ENCODE measurements around the gene GRIA1. TPM values are rescaled to one million over a fixed set of nuclear protein-coding genes. Genes with fewer than 3 reads are reported as not detected.
"Not testable (repeated sequence)": the region's sequence is repeated elsewhere in the genome, so short reads cannot be mapped to it uniquely, and the experiment has no call there.

The GRIA1 gene
- total RNA-seq, 1 experiment from 2014 or later: not detected

- DNase-seq: no peak
- Histone ChIP-seq H3K9me3 (no peaks in the 10 kb centered on the region; the same call in 1 of the 2 replicates), H3K36me3 (no peaks in the 10 kb centered on the region), H3K27me3 (no peaks in the 10 kb centered on the region), H3K4me3 (no peak overlapping the region)
Measured at GRCh38 chr5:153831973-153832372, 341.5 kb downstream of the GRIA1 start.

GRCh38 chr5:153835891-153836515 lies 345.5 kb downstream of the GRIA1 start:
- H3K27me3 ChIP-seq: no peaks in the 10 kb centered on the region
- no peaks in the 10 kb centered on the region for H3K9me3 ChIP-seq
- H3K36me3 ChIP-seq: no peaks in the 10 kb centered on the region
- no peak overlapping the region for H3K4me3 ChIP-seq
- no peak for DNase-seq

GRCh38 chr5:153849303-153850113 lies 359.0 kb downstream of the GRIA1 start:
- DNase-seq: peak; percentile 20
- H3K27me3 ChIP-seq, H3K36me3 ChIP-seq, H3K4me3 ChIP-seq, H3K9me3 ChIP-seq: not testable (repeated sequence)

GRCh38 chr5:153860195-153860886 lies 369.9 kb downstream of the GRIA1 start:
- no peaks in the 10 kb centered on the region for H3K27me3 ChIP-seq
- no peaks in the 10 kb centered on the region for H3K36me3 ChIP-seq
- no peak overlapping the region for H3K4me3 ChIP-seq
- no peaks in the 10 kb centered on the region for H3K9me3 ChIP-seq
- no peak for DNase-seq

GRCh38 chr5:153862906-153863305 lies 372.4 kb downstream of the GRIA1 start:
- H3K27me3 ChIP-seq, H3K9me3 ChIP-seq, DNase-seq, H3K36me3 ChIP-seq, H3K4me3 ChIP-seq: not testable (repeated sequence)

Measured in MG63 (cell line).